Kidney (tissue), 14 donors: ENCODE results near the gene CNDP1. TPM values are rescaled to one million over a fixed set of nuclear protein-coding genes. Genes with fewer than 3 reads are reported as not detected.

Source experiments
- DNase-seq, 5 donors: peaks; one replicate each; pipeline ENCODE4 v3.0.0-alpha.2; 2013 to 2020
- FAIRE-seq: peaks from 2 replicates; lab custom pipeline; 2012; peaks lifted over from hg19 to GRCh38; lab: Jason Lieb, UNC
- H3K27ac ChIP-seq, 2 donors: one replicate each; pipeline ENCODE4 v1.7.0; 2013; ENCODE audit warnings: low read depth in 2 of 2, low read length in 2 of 2, inconsistent platforms in 1 of 2
- H3K27me3 ChIP-seq: one replicate; pipeline ENCODE4 v1.7.1; 2013; ENCODE audit warnings: low read length, inconsistent platforms; ENCODE audit not compliant: control insufficient read depth, insufficient read depth
- H3K36me3 ChIP-seq, 3 donors: one replicate each; pipeline versions ENCODE4 v1.7.0 to v1.7.1; 2013; ENCODE audit warnings: low read length in 3 of 3, control low read depth in 1 of 3, inconsistent platforms in 1 of 3; ENCODE audit not compliant: insufficient read depth in 3 of 3, control insufficient read depth in 2 of 3
- H3K4me1 ChIP-seq, 3 donors: one replicate each; pipeline versions ENCODE4 v1.7.0 to v1.7.1; 2013; ENCODE audit warnings: low read length in 3 of 3, inconsistent platforms in 1 of 3, low read depth in 1 of 3; ENCODE audit not compliant: control insufficient read depth in 2 of 3, insufficient read depth in 2 of 3
- H3K4me3 ChIP-seq, 3 donors: one replicate each; pipeline versions ENCODE4 v1.7.0 to v1.8.1; 2013; ENCODE audit warnings: low read length in 3 of 3, control low read depth in 1 of 3, inconsistent platforms in 1 of 3
- H3K9ac ChIP-seq, 3 donors: one replicate each; pipeline versions ENCODE4 v1.7.0 to v1.7.1; 2013; ENCODE audit warnings: low read length in 3 of 3, control low read depth in 1 of 3, inconsistent platforms in 1 of 3
- H3K9me3 ChIP-seq, 3 donors: one replicate each; pipeline versions ENCODE4 v1.7.0 to v1.7.1; 2013; ENCODE audit warnings: low read length in 3 of 3, control low read depth in 1 of 3, inconsistent platforms in 1 of 3; ENCODE audit not compliant: control insufficient read depth in 2 of 3, insufficient read depth in 1 of 3
- intact Hi-C: fragments of 100-400 bp; cut with DNase I; formaldehyde crosslinking; loops from one replicate; pipeline ENCODE4 v1.11.1; 2022
- polyA plus RNA-seq: library from polyadenylated mRNA; stranded (reverse); fragments of 350-450 nt; fragmentation: Illumina TruSeq; extraction: RNeasy Lipid Tissue Mini Kit (QIAGEN cat#74804); gene quantifications from one replicate; pipeline ENCODE4 v1.2.3, GENCODE V29; 2014; ENCODE audit warnings: low read depth, low replicate concordance; ENCODE audit not compliant: insufficient read depth
- total RNA-seq: library from RNA; stranded (reverse); fragmentation: NEBNext Ultra II Directional; extraction: Animal tissue kit (Norgen Biotek cat#: 25700); gene quantifications from one replicate; pipeline ENCODE4 v1.2.1, GENCODE V29; 2021
- TF ChIP-seq, protein P1 (sequence below): IDR thresholded peaks from 3 replicates; pipeline ENCODE4 v1.5.1; 2012; ENCODE audit warnings: mild to moderate bottlenecking, moderate library complexity, borderline replicate concordance; ENCODE audit not compliant: insufficient read depth; ENCODE audit errors: extremely low read depth
- donor health status: control.
- donor health status: control.
- donor health status: control.
- donor health status: control.
- donor health status: control.
- donor health status: DM: yes; HTN: yes; CAD: no.
- donor health status: Normal renal cell carcinoma (clear cell type).

The CNDP1 gene
- total and polyA plus RNA-seq, 2 donors from 2014 or later = 1.4 to 2.9 TPM

GRCh38 chr18:74547860-74548259 lies 13.6 kb downstream of the CNDP1 start:
- intact Hi-C loops = no loop called here
- H3K36me3 ChIP-seq = no peaks in the 10 kb centered on the region
- no peak for FAIRE-seq

GRCh38 chr18:74549591-74550104 lies 15.3 kb downstream of the CNDP1 start:
- FAIRE-seq (no peak), DNase-seq (no peak)
- intact Hi-C loops = loop anchor here (5.0 to 10.0 kb wide), 2 partner anchors 197 to 355 kb away; no protein-coding TSS in a partner anchor
- Histone ChIP-seq H3K4me1 (peaks cover 0 to 6% (median 2%) of the 10 kb centered on the region in 3 donors), H3K4me3 (no peak overlapping the region), H3K27me3 (no peaks in the 10 kb centered on the region), H3K9ac (no peak overlapping the region), H3K9me3 (peaks cover 0 to 6% (median 0%) of the 10 kb centered on the region in 3 donors), H3K27ac (no peak overlapping the region), H3K36me3 (no peaks in the 10 kb centered on the region)
- TF ChIP-seq, protein P1, sequence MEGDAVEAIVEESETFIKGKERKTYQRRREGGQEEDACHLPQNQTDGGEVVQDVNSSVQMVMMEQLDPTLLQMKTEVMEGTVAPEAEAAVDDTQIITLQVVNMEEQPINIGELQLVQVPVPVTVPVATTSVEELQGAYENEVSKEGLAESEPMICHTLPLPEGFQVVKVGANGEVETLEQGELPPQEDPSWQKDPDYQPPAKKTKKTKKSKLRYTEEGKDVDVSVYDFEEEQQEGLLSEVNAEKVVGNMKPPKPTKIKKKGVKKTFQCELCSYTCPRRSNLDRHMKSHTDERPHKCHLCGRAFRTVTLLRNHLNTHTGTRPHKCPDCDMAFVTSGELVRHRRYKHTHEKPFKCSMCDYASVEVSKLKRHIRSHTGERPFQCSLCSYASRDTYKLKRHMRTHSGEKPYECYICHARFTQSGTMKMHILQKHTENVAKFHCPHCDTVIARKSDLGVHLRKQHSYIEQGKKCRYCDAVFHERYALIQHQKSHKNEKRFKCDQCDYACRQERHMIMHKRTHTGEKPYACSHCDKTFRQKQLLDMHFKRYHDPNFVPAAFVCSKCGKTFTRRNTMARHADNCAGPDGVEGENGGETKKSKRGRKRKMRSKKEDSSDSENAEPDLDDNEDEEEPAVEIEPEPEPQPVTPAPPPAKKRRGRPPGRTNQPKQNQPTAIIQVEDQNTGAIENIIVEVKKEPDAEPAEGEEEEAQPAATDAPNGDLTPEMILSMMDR = no peak

More at GRCh38 chr18:74547860-74548259, 13.6 kb downstream of the CNDP1 start:
- peaks cover 0 to 6% (median 2%) of the 10 kb centered on the region in 3 donors for H3K4me1 ChIP-seq
- H3K9me3 ChIP-seq = peaks cover 0 to 6% (median 0%) of the 10 kb centered on the region in 3 donors
- DNase-seq = no peak
- TF ChIP-seq, protein P1 = no peak
- H3K4me3 ChIP-seq = no peak overlapping the region
- H3K27me3 ChIP-seq = no peaks in the 10 kb centered on the region
- no peak overlapping the region for H3K9ac ChIP-seq
- no peak overlapping the region for H3K27ac ChIP-seq

GRCh38 chr18:74550886-74551285 lies 16.6 kb downstream of the CNDP1 start:
- Histone ChIP-seq H3K4me1 (peaks cover 0 to 6% (median 2%) of the 10 kb centered on the region in 3 donors), H3K36me3 (no peaks in the 10 kb centered on the region), H3K27ac (no peak overlapping the region), H3K9ac (no peak overlapping the region), H3K9me3 (peaks cover 0 to 6% (median 0%) of the 10 kb centered on the region in 3 donors), H3K27me3 (no peaks in the 10 kb centered on the region), H3K4me3 (no peak overlapping the region)
- TF ChIP-seq, protein P1 = no peak
- DNase-seq (no peak), FAIRE-seq (no peak)
- intact Hi-C loops = loop anchor here (5.0 to 10.0 kb wide), 2 partner anchors 199 to 356 kb away; no protein-coding TSS in a partner anchor
